ENCODE results near the gene TNS1.

- TF ChIP-seq CTCF (conservative IDR thresholded peaks at IDR 0.05; ENCODE audit: low read length) (no peak), EZH2phosphoT487 (IDR thresholded peaks at IDR 0.05; ENCODE audit: borderline replicate concordance) (no peak)
These were observed 130.5 kb downstream of the TNS1 start for GRCh38 chr2:217872319-217872718.

All from Loucy (cell line).